DND-41 (cell line): ENCODE results near the gene NRXN3.

Experiments used
- CTCF ChIP-seq: IDR thresholded peaks from 2 replicates; pipeline ENCODE4 v1.5.1; 2012; ENCODE audit warnings: borderline replicate concordance, low read length, moderate library complexity, mild to moderate bottlenecking; ENCODE audit not compliant: poor library complexity, severe bottlenecking; ENCODE audit errors: extremely low read depth
- EZH2 ChIP-seq: IDR thresholded peaks from 3 replicates; pipeline ENCODE4 v1.6.1; 2012; ENCODE audit warnings: borderline replicate concordance, low read depth, mild to moderate bottlenecking, moderate library complexity, low read length, inconsistent platforms; ENCODE audit not compliant: severe bottlenecking

GRCh38 chr14:79856381-79856780, 1686.2 kb downstream of the NRXN3 start:
- TF ChIP-seq CTCF (no peak), EZH2 (no peak)
